H1 (cell line): ENCODE data around the gene SDF2. TPM values are rescaled to one million over a fixed set of nuclear protein-coding genes. Genes with fewer than 3 reads are reported as not detected.

ENCODE experiments used
- KDM5A ChIP-seq: fragments of 200-600 bp; IDR thresholded peaks from 2 replicates; pipeline ENCODE4 v1.7.1; 2012; ENCODE audit warnings: mild to moderate bottlenecking, low read length, inconsistent platforms, mixed read lengths
- SUZ12 ChIP-seq: fragments of 200-600 bp; sonication (generic); IDR thresholded peaks from 2 replicates; pipeline ENCODE4 v1.6.1; 2012; ENCODE audit warnings: mild to moderate bottlenecking, inconsistent platforms, low read length, moderate library complexity, mixed read lengths
- TCF12 ChIP-seq: IDR thresholded peaks from 2 replicates; pipeline ENCODE4 v1.6.1; 2011; ENCODE audit warnings: low read depth, mild to moderate bottlenecking, low read length
- polyA plus RNA-seq, 7 experiments: library from polyadenylated mRNA; depleted of rRNA in 3 of 7; stranded (reverse) in 5 of 7; unstranded in 2 of 7; fragments of >200 nt in 5 of 7; fragments of 200-250 nt in 2 of 7; gene quantifications; 1 replicate in 5 of 7; 2 replicates in 1 of 7; 4 replicates in 1 of 7; pipeline versions ENCODE4 v1.2.1 to v1.2.3, GENCODE V29; 2011 to 2013; ENCODE audit warnings: missing spikeins in 2 of 7, mixed read lengths in 2 of 7
- total RNA-seq: library from RNA; stranded (reverse); fragmentation: NEBNext Ultra II Directional; extraction: Animal tissue kit (Norgen Biotek cat#: 25700); gene quantifications from 2 replicates; pipeline ENCODE4 v1.2.1, GENCODE V29; 2021

The SDF2 gene
- total and polyA plus RNA-seq, 2 of the 8 experiments (the other 6 are each of a cell fraction or from before 2014, with no cell fraction given): 44.8 to 65.4 TPM

DNA sequence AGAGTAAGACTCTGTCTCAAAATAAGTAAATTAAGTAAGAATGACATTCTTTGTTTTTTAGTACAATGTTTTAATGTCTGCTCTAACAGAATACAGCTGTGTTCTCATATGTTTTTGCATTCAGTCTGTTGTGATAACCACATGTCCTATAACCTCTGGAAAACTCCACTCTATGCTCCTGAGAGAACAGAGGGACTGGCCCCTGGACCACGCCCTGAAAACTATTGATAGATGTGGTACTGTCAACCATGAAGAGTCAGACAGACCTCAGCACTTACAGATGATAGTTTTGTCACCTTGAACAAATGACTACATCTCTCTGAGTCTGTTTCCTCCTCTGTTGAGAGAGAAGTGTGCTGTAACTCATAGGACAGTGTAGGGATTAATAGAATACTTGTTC lies 8.2 kb upstream of the SDF2 start (continued):
- TF ChIP-seq SUZ12 (no peak), KDM5A (no peak), TCF12 (no peak)
